WTC11 (cell line): Measurements from ENCODE around the gene ATP5MG.

Experiments
- ATF6 ChIP-seq: sonication (generic); formaldehyde crosslinking; IDR thresholded peaks from 2 replicates; pipeline ENCODE4 v1.8.1; 2023; ENCODE audit warnings: mild to moderate bottlenecking, missing genetic modification reagents
- CBFB ChIP-seq: sonication (generic); formaldehyde crosslinking; IDR thresholded peaks from 2 replicates; pipeline ENCODE4 v1.8.1; 2022; ENCODE audit warnings: mild to moderate bottlenecking, low read depth, missing genetic modification reagents
- CREB1 ChIP-seq: sonication (generic); formaldehyde crosslinking; IDR thresholded peaks from 2 replicates; pipeline ENCODE4 v1.8.0; 2023; ENCODE audit warnings: mild to moderate bottlenecking, missing genetic modification reagents
- CTCF ChIP-seq: fragments of 200-600 bp; IDR thresholded peaks from 2 replicates; pipeline ENCODE4 v1.8.0; 2022; ENCODE audit warnings: antibody characterized with exemption
- ETV6 ChIP-seq: sonication (generic); formaldehyde crosslinking; IDR thresholded peaks from 2 replicates; pipeline ENCODE4 v1.8.1; 2022; ENCODE audit warnings: mild to moderate bottlenecking, missing genetic modification reagents
- HMGXB4 ChIP-seq: sonication (generic); formaldehyde crosslinking; IDR thresholded peaks from 2 replicates; pipeline ENCODE4 v1.8.1; 2023; ENCODE audit warnings: mild to moderate bottlenecking, moderate library complexity, missing genetic modification reagents
- NR1H2 ChIP-seq: sonication (generic); formaldehyde crosslinking; IDR thresholded peaks from 2 replicates; pipeline ENCODE4 v1.9.0; 2021; ENCODE audit warnings: mild to moderate bottlenecking, moderate library complexity, missing genetic modification reagents
- SOX15 ChIP-seq: fragments of 250-450 bp; sonication (Bioruptor Pico); IDR thresholded peaks from 2 replicates; pipeline ENCODE4 v1.9.0; 2021; ENCODE audit warnings: mild to moderate bottlenecking
- SP1 ChIP-seq: sonication (generic); formaldehyde crosslinking; conservative IDR thresholded peaks from 2 replicates; pipeline ENCODE4 v1.8.1; 2022; ENCODE audit warnings: missing genetic modification reagents
- TEAD1 ChIP-seq: sonication (generic); formaldehyde crosslinking; IDR thresholded peaks from 2 replicates; pipeline ENCODE4 v1.8.0; 2022; ENCODE audit warnings: mild to moderate bottlenecking, missing genetic modification reagents
- ZNF121 ChIP-seq: sonication (generic); formaldehyde crosslinking; IDR thresholded peaks from 2 replicates; pipeline ENCODE4 v1.8.0; 2023; ENCODE audit warnings: missing genetic modification reagents
- ZNF423 ChIP-seq: fragments of 250-450 bp; sonication (Bioruptor Pico); IDR thresholded peaks from 2 replicates; pipeline ENCODE4 v2.1.2; 2022; ENCODE audit warnings: mild to moderate bottlenecking, moderate library complexity

- TF ChIP-seq CTCF: no peak
- no peak for TF ChIP-seq CBFB (CRISPR knock-in tag)
- TF ChIP-seq ZNF423: no peak
- TF ChIP-seq ETV6 (CRISPR knock-in tag): no peak
- no peak for TF ChIP-seq SP1 (CRISPR knock-in tag)
- no peak for TF ChIP-seq CREB1 (CRISPR knock-in tag)
- no peak for TF ChIP-seq TEAD1 (CRISPR knock-in tag)
- no peak for TF ChIP-seq ZNF121 (CRISPR knock-in tag)
- no peak for TF ChIP-seq SOX15
- TF ChIP-seq ATF6: no peak
- TF ChIP-seq NR1H2 (CRISPR knock-in tag): no peak
- TF ChIP-seq HMGXB4: no peak
Observed at GRCh38 chr11:118383657-118384056, 17.7 kb upstream of the ATP5MG start.
